ENCODE results near the gene TMUB2. TPM values are rescaled to one million over a fixed set of nuclear protein-coding genes. Genes with fewer than 3 reads are reported as not detected.

TMUB2 gene
- total RNA-seq, 1 donor from 2014 or later: 29.7 TPM

DNA sequence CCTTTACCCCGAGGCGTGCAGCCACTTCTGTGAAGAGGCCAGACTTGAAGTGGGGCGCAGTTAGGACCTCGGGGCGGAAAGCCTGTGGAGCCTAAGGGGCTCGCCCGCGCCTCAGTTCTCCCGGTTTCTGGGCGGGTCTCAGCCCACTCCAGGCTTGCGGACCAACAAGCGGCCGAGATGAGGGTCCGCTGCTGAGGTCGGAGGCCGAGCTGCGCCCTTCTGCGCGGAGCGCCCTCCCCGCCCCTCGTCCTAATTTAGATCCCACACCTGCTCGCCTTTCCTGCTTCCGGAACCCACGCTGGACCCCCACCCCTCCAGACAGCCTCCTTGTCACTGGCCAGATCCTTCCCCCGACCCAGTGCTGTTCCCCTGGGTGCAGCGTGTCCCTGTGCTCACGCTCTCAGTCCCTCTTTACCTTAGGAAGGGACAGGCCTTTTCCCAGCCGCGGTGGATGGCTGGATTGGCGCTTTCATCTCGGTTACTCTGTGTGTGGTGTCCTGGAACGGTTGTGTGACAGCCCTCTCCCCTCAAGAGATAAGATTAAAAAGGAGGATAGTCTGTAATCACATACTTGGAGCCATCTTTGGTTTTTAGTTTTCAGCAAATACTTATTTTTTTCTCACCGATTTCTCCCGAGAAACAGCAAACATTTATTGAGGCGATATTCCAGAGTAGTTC is 13.8 kb downstream of the TMUB2 start:
- intact Hi-C loops (cut with micrococcal nuclease): loop anchor here (1.0 kb wide), 5 partner anchors 10 to 145 kb away; partner anchors contain the start of genes GRN, HROB and TMUB2

DNA sequence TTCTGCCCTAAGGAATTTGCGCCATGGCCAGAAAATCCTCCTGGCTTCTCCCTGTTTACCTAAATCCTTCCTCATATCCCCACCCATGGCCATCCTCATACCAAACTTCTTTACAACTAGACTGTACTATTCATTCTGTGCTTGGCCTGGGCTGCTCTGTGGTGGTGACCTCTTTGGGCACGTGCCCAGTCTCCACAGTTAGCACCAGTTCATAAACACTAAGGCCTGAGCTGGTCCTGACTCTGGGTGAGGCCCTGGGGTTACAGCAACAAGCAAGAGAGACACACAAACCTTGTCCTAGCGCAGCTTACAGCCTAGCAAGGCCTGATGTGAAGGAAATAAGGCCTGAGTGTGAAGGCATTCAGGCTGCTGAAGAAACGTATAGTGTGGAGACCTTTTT is 16.0 kb downstream of the TMUB2 start:
- intact Hi-C loops (cut with micrococcal nuclease): no loop called here

DNA sequence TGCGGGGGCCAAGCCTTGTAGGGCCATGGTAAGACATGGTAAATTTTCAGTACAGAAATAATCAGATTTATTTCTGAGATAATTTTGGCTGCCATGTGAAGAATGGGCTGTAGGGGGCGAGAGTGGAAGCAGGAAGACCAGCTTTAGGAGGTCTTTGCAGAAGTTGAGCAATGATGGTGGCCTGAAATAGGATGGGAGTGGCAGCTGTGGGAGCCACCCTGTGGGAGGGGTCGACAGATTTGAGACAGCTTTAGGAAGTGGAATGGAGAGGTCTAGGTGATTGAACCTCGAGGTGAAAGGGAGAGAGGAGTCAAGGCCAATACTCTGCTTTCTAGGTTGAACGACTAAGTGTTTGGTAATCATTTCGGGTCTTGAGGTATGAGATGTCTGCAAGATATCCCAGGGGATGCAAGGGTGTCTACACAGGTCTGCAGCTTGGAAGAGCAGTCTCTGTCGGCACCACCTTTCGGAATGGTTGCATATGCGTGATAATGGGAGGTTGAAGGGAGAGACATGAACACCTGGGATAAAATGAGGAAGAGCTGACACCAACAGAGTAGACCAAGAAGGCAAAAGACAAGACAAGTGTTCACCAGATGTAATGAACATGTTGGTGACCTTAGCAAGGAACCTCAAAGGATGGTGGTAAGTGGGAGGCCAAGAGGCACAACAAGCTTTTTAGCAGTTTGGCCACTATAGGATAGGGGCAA is 17.1 kb downstream of the TMUB2 start:
- intact Hi-C loops (cut with micrococcal nuclease): no loop called here

GRCh38 chr17:44204441-44204882 is 17.7 kb downstream of the TMUB2 start:
- intact Hi-C loops (cut with micrococcal nuclease): no loop called here

GRCh38 chr17:44205962-44206824 is 19.4 kb downstream of the TMUB2 start:
- intact Hi-C loops (cut with micrococcal nuclease): no loop called here

DNA sequence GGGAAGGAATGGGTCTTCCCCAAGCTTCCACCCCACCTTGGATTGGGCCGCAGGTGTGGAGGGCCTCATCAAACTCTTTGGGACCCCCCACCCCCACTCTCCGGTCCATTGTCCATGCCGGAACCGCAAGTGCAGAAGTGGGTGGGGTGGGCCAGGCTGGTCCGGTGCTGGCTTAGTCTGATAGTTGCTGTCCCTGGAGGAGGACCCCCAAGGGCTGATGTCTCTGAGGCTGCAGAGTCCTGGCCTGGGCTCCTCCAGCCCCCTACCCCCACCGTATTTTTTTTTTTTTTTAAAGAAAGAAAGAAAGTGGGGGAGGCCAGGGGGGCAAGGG is 20.0 kb downstream of the TMUB2 start:
- intact Hi-C loops (cut with micrococcal nuclease): no loop called here

DNA sequence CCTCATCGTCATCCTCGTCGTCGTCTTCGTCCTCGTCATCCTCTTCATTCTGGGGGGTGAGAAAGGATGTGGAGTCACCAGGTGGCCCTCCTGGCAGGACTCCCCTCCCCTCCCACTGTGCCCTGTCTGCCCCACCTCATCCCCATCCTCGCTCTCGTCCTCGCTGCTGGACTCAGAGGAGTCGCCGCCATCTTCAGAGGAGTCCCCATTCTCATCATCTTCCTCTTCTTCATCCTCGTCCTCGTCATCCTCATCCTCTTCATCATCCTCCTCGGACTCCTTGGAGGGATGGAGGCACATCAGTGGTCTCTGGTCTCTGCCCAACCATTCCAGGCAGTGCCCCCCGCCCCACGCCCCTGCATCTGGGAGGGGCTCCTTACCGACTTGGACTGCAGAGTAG is 20.5 kb downstream of the TMUB2 start:
- intact Hi-C loops (cut with micrococcal nuclease): no loop called here

DNA sequence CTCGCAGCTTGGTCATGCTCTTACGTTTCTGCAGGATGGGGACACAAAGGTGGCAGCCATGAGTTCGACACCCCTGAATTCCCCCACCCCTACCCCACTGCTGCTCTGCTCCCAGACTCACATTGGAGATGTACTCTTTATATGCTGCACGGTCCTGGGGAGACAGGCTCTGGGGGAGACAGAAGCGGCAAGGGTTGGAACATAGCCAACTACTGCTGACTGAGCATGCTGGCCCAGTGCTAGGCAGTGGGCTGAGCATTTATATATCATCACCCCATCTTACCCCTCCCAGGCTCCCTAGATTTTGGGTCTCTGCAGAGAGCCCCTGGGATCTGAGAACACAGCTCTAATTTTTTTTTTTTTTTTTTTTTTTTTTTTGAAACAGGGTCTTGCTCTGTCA is 21.0 kb downstream of the TMUB2 start:
- intact Hi-C loops (cut with micrococcal nuclease): no loop called here

DNA sequence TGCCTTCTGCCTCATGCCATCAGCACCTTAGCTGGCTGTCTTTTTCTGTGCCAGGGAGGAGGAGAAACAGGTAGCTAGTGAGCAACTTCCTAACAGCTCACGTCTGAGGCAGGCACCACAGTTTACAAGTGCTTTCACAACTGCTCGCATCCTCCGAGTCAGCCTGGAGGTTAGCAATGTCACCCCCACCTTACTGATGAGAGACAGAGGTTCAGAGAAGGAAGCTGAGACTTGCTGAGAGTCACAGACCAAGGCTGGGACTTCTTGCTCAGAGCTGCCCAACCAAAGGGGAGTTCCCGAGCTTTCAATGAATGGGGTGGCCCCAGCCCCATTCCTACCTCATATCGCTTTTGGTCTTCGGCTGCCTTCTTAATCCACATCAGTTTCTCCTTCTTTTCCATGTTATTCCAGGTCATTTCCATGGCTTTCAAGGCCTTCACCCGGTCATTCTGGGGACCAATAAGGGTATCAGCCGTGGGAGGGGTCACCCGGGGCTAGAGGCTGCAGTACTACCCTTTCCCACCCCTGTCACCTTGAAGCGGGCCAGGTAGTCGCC is 23.1 kb downstream of the TMUB2 start:
- intact Hi-C loops (cut with micrococcal nuclease): loop anchor here (1.0 to 2.0 kb wide), 5 partner anchors 8 to 140 kb away; partner anchors contain the start of gene SLC25A39

DNA sequence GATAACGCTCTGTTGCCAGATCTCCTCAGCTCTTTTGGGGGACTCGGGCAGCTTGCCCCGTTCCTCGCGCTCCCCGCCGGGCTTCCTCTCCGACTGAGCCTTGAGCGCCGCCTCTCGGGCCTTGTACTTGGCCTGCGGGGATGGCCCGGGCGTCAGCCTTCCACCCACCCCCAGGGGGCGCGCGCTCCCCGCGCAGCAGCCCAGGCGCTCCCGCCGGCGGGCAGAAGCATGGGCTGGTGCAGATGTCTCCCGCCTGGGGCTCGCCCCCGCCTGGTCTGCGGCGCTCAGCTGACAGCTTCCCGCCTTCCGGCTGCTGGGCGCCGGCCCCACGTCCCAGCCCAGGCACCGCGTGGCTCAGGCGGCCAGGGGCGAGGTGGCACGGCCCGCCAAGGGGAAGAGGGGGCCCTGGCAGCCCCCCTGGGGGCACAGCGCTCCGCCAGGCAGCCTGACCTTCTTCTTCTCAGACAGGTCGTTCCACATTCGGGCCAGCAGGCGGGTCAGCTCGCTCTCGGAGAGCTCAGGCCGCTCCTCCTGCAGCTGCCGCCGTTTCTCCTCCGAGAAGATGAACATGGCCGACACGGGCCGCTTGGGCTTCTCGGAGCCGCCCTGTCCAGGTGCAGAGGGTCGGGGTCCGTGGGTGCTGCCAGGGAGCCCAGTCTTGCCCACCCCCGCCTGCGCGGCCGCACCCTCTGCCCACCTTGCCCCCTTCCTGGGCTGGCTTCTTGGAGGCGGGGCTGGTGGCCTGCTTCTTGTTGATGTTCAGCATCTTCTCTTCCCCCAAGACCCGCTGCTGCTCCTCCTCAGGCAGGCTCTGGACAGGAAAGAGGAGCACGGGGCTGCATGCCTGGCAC is 23.8 kb downstream of the TMUB2 start:
- intact Hi-C loops (cut with micrococcal nuclease): loop anchor here (1.0 to 2.0 kb wide), 5 partner anchors 8 to 140 kb away; partner anchors contain the start of gene SLC25A39

DNA sequence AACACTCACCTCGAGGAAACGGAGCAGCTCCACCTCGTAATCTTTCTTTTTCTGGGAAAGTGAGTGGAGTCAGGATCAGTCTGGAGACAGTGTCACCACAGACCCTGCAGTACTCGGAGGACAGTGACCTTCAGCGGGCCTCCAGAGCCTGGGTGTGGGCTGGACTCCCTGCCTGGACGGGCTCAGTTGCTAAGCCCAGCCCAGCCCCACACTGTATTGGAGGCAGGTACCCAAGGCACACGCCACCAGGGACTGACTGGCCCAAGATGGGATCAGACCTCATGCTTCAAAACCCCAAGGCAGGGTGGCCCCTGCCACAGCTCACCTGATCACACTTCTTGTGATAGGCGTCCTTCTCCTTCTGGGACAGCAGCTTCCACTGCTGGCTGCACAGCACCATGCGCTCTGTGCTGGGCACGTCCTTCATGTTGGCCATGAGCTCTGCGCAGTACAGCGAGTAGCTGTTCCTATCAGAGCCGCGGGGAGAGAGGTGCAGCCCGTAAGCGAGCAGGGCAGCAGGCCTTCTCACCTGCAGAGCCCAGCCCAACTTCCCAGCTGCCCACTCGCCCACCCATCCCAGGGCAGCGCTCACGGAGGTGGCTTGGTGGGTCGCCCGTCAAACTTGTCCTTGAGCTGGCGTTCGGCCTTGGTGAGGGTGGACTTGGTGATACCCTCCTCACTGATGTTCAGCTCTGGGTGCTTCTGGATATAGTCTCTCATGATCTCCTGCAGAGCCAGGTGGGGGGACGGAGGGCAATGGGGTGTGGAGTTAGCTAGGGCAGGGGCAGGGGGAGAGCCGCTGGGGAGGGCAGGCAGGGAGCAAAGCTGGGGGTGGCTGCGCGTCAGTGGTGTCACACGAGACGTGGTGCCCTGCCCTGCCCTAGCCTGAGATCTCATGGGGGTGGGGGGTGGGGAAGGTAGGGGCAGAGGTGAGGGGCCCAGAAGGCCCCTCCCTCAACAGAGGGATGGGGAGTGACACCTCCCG is 24.8 kb downstream of the TMUB2 start:
- intact Hi-C loops (cut with micrococcal nuclease): loop anchor here (2.0 kb wide), 1 partner anchor 113 kb away; the partner anchor contains the start of gene SLC25A39

DNA sequence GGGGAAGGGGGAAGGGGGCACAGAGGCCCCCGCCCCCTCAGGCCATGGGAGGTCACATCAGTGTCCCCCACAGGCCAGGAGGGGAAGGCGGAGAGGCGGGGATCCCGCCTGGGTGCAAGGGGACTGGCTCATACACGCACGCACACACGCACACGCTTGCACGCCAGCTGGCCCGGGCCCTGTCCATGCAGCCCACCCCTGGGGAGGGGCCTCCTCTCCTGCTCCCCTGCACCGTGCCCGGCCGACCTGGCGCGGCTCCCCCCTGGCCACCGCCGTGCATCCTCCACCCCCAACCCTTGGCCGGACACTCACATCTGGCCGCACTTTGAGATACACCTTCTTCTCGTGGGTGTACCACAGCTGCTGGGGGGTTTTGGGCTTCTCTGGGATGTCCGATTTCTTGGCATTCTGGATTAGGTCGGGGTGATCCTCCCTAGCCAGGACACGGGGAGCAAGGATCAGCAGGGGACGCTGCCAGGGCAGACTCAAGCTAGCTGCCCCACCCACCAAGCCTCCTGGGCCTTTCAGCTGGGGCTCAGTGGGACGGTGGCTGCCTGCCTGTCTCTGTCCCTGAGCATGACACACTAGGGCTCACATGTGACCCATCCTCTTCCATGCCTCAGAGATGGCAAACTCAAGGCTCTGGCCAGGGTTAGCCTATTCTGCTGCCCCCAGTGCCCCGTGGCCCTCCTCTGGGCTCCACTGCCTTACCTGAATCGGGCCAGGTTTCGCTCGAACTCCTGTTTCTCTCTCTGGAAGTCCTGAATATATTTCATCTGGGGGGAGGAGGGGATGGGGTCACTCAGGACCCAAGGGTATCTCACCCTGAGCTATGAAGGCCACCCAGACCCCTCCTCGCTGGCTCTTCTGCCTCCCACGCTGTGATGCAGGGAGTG is 26.0 kb downstream of the TMUB2 start:
- intact Hi-C loops (cut with micrococcal nuclease): no loop called here

DNA sequence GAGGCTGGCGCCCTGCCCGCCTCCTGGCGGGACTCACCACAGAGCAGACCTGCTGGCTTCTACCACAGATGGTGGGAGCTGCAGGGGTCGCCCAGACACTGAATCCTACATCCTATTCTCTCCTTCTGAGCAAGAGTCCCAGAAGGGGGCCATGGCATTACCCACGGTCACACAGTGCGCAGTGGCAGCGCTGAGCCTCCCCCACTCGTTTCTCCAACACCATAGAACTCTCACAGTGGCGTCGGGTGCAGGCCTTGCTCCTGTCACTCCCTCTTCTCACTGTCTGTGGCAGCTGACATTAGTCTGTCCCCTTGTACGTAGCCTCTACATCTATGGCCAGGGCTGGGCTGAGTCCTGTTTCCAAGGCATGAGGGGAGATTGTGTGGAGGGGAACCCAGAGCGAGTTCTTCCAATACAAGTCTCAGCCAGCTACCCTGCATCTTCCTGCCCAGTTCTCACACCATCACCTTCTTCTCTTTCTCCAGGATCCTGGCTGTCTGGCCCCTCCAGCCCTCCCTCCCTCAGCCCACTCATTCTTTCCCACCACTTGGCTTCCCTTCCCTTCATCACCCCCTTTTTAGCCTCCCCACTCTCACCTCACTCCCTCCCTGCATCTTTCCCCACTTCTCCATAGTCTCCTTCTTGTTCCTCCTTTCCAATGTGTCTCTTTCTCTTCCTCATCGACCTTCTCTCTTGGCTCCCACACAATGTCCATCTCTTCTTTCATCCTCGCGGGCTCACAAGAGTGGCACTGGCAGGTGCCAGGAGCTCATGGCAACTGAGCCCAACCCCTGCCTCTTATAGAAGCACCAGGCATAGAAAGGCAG is 26.8 kb downstream of the TMUB2 start:
- intact Hi-C loops (cut with micrococcal nuclease): no loop called here

DNA sequence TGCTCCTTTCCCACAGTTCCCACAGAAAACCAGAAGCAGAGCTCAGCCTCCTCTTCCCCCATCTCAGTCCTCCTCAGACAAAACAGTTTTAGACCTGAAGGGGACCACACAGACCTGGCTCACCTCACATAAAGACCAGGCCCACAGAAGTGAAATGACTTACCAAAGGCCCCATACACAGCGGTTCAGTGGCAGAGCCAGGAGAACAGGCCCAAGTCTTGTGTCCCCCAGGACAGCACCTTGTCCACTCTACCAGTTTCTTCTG is 27.4 kb downstream of the TMUB2 start:
- intact Hi-C loops (cut with micrococcal nuclease): no loop called here

DNA sequence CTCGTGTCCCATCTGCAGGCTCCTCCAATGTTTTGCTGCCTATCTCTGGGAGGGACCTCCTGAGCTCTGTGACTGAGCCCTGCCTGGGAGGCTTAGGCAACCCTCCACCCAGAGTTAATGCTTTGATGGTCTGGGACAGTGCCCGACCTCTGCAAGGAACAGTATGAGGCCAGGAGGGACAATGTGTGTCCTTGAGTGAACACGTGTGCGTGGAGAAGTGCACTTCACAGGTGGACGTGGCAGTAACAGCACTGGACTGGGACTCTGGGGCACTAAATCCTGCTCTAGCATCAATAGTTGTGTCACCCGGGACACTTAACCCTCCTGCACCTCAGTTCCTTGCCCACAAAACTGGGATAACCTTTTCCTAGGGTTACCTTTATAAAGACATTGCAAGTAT is 28.1 kb downstream of the TMUB2 start:
- intact Hi-C loops (cut with micrococcal nuclease): loop anchor here (5.0 kb wide), 1 partner anchor 287 kb away; the partner anchor contains the start of gene GPATCH8

- intact Hi-C loops (cut with micrococcal nuclease): loop anchor here (5.0 kb wide), 1 partner anchor 286 kb away; the partner anchor contains the start of gene GPATCH8
Observed at GRCh38 chr17:44216173-44216572, 29.4 kb downstream of the TMUB2 start.

- intact Hi-C loops (cut with micrococcal nuclease): loop anchor here (5.0 kb wide), 1 partner anchor 286 kb away; the partner anchor contains the start of gene GPATCH8
Observed at GRCh38 chr17:44216694-44217093, 29.9 kb downstream of the TMUB2 start.

Measured in T-helper 2 cell treated with Interferon-gamma antibody and Interleukin-4, amounts not matched to agents 100 ng/mL and 5 ng/mL, for 36 hours (primary cell).